Measurements from ENCODE around the gene CTAGE9. TPM values are rescaled to one million over a fixed set of nuclear protein-coding genes. Genes with fewer than 3 reads are reported as not detected.

Gene CTAGE9
- total and polyA plus RNA-seq, 5 donors from 2014 or later: not detected

Other genes starting within 250 kb of the CTAGE9 start
- 5.3 TPM for gene ARG1, start 137.8 kb downstream of the CTAGE9 start, total RNA-seq
- gene ARG1, start 137.8 kb downstream of the CTAGE9 start, polyA plus RNA-seq: 10 to 100 TPM in 2 of 4 donors, 1 to 10 TPM in 2; 3.6 to 19.1 (median 12.4) TPM
- gene MED23, start 82.8 kb downstream of the CTAGE9 start, total RNA-seq: 60.6 TPM
- 10 to 100 TPM in 3 of 4 donors, 1 to 10 TPM in 1; 9.9 to 18.3 (median 13.4) TPM for gene MED23, start 82.8 kb downstream of the CTAGE9 start, polyA plus RNA-seq
- gene ENPP3, start 73.7 kb downstream of the CTAGE9 start, total RNA-seq: 0.32 TPM
- gene ENPP3, start 73.7 kb downstream of the CTAGE9 start, polyA plus RNA-seq: under 1 TPM in 2 of 4 donors, not detected in 2; 0.09 to 0.60 TPM
- gene OR2A4, start 9.6 kb downstream of the CTAGE9 start, total RNA-seq: not detected
- gene OR2A4, start 9.6 kb downstream of the CTAGE9 start, polyA plus RNA-seq: not detected
- not detected for gene ENPP1, start 97.0 kb upstream of the CTAGE9 start, total RNA-seq
- under 1 TPM in 1 of 4 donors, not detected in 3; 0.13 TPM for gene ENPP1, start 97.0 kb upstream of the CTAGE9 start, polyA plus RNA-seq
- gene CCN2, start 240.4 kb upstream of the CTAGE9 start, total RNA-seq: not detected
- gene CCN2, start 240.4 kb upstream of the CTAGE9 start, polyA plus RNA-seq: not detected